T follicular helper cell (primary cell): ENCODE measurements around the gene CCL22.
"Not testable (repeated sequence)": the region's sequence is repeated elsewhere in the genome, so short reads cannot be mapped to it uniquely, and the experiment has no call there.

Experiments
- DNase-seq: peaks from one replicate; pipeline ENCODE4 v3.0.0-alpha.2; 2020; ENCODE audit warnings: low read depth

CCL22 gene

DNA sequence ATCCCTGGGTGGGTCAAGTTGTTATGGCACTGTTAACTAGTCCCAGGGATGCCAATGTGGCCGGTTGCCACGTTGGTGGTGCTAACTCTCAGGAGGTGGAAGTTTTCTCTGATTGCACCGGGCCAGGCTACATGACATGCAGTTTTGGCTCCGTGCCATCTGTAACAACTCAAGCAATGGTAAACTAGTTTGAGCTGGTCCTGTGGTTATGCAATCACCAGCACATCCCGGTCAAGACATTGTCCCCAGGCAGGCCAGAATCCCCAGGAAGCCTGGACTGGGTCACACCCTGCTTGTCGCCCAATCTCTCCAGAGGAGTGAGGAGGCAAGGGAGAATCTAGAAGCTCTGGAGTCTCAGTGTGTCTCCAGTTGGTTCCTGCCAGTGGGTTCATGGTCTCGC, 35.9 kb downstream of the CCL22 start:
- DNase-seq: no peak

DNA sequence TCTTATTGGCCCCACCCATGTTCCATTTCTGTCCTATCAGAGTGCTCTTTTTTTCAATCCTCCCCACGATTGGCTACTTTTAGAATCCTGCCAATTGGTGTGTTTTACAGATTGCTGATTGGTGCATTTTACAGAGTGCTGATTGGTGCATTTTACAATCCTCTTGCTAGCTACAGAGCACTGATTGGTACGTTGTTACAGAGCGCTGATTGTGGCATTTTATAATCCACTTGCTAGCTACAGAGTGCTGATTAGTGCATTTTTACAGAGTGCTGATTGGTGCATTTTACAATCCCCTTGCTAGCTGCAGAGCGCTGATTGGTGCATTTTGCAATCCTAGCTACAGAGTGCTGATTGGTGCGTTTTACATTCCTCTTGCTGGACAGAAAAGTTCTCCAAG, 36.4 kb downstream of the CCL22 start:
- no peak for DNase-seq

DNA sequence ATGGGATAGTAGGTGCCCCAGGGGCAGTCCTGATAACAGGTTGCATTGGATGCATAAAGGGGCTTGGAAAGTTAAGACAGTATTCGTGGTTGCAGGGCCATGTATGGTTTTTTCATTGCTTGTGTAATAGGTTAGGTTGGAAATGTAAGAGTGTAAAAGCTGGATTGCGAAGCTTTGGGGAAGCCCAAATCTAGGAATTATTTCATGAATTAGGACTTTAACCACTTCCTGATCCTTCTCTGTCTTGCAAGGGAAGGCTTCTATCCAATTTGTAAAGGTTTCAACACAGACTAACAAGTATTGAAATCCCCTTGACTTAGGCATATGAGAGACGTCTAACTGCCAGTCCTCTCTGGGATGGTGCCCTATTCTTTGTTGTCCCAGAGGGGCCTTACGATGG, 38.2 kb downstream of the CCL22 start:
- no peak for DNase-seq

DNA sequence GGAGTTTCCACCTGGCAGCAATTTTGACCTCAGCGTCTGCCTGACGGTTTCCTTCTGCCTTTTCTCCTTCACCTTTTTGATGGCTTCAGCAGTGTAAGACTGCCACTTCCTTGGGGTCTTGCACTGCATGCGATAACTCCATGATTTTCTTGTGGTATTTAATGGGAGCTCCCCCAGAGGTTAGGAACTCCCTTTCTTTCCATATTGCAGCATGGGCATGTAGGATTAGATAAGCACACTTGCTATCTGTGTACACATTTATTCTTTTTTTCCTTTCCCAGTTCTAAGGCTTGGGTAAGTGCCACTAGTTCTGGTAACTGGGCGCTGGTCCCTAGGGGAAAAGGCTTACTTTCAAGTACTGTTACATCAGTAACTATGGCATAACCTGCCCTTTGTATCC, 38.9 kb downstream of the CCL22 start:
- not testable (repeated sequence) for DNase-seq

DNA sequence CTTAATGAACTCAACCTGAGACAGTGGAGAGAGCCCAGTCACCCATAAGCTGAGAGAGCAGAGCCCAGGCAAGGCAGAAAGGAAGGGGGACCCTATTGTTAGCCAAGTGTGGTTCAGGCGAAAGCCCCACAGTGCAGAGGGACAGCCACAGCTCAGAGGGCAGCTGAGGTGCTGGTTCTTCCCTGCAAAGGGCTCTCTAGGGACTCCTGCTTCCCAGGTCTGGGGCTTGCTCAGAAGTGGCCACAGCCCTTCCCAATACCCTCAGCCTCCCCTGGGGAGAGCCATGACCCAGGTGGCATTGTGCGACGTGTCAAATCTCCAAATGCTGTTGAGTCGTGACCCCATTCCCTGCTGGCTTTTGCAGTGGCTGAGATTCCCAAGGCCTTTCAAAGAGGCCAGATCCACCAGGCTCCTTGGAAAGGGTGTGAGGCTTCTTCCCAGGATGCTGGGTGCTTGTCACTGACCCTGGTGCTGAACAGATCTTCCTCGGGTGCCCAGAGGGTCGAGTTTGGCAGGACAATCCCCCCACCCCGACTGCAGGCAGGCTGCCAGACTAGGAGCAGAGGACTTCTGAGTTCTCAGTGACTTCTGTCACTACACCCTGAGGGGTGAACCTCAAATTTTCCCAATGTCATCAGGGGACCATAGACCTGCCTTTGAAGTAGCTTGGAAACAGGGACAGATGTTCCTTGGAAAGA, 43.5 kb downstream of the CCL22 start:
- no peak for DNase-seq

DNA sequence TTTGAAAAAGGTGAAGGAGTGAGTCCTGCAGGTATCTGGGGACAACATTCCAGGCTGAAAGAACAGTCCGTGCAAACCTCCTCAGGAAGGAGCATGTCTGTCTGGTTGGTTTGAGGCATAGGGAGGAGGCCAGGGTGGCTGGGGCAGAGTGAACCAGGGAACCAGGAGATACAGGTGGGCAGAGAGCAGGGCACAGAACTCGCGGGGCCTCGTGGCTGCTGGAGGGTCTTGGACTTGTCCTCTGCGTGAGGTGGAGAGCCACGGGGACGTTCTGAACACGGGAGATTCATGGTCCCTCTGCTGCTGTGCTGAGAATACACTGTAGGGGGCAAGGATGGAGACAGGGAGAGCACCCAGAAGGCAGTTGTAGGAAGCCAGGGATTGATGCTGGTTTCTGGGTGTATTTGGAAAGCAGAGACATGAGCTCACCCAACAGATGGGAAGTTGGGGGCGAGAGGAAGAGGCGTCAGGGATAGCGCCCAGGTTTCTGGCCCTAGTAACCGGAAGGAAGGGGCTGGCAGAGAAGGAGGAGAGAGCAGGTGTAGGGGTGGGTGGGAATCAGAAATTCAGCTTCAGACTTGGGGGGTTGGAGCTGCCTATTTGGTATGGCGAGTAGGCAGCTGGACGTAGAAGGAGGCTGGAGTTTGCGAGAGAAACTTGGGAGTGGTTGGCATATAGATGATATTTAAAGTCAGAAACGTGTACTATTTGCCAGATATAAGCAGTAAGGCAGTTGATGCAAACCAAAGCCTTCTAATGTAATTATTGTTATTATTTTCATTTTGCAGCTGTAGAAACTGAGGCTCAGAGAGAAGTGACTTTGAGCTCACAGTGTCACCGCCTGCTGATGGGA, 45.6 kb downstream of the CCL22 start, which contains the start of gene CCL17:
Gene CCL17 (plus strand): TSS at position 803 of the 853 bp plus-strand sequence. CDS start 9,166 bp downstream, outside the sequence.
- no peak for DNase-seq

- no peak for DNase-seq
Observed at GRCh38 chr16:57405097-57405496, 46.5 kb downstream of the CCL22 start.

- DNase-seq: no peak
Observed at GRCh38 chr16:57406881-57407280, 48.3 kb downstream of the CCL22 start.

DNA sequence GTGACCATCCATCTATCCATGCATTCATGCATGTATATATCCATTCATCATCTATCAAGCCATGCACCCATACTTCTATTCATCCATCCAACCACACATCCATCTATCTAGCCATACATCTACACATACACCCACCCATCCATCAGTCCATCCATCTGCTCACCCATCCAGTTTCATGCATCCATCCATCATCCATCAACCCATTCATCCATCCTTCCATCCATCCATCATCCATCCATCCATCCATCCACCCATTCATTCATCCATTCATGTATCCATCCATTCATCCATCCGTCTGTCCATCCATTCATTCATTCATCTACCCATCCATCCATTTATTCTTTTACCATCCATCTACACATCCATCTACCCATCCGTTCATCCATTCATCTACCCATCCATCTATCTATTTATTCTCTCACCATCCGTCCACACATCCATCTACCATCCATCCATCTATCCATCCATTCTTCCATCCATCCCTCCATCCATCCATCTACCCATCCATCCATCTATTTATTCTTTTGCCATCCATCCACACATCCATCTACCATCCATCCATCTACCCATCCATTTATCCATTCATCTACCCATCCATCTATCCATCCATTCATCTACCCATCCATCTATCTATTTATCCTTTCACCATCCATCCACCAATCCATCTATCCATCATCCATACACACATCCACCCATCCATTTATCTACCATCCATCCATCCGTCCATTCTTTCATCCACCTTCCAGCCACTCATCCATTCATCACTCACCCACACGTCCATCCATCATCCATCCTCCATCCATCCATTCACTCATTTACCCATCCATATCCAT, 49.2 kb downstream of the CCL22 start:
- DNase-seq: no peak

DNA sequence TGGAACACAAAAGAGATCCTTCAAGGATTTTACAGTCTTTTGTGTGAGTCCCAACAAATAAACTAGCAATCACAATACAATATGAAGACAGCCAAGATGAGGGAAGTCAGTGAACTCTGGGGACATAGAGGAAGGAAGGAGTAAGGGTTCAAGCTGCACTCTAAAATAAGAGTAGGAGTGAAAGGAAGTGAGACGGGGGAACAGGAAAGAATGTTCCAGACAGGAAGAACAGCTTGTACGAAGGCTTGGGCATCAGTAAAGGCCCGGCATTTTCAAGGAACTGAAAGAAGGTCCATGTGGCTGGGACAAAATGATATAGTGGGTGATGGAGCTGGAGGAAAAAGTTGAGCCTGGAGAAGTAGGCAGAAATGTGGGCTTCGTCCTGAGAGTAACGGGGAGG, 50.5 kb downstream of the CCL22 start:
- no peak for DNase-seq

- DNase-seq: no peak
Observed at GRCh38 chr16:57409870-57410587, 51.4 kb downstream of the CCL22 start.

GRCh38 chr16:57411362-57411976, 52.9 kb downstream of the CCL22 start:
- no peak for DNase-seq

GRCh38 chr16:57412584-57412983, 54.0 kb downstream of the CCL22 start:
- DNase-seq: no peak

- DNase-seq: no peak
Observed at GRCh38 chr16:57413301-57413730, 54.7 kb downstream of the CCL22 start.

DNA sequence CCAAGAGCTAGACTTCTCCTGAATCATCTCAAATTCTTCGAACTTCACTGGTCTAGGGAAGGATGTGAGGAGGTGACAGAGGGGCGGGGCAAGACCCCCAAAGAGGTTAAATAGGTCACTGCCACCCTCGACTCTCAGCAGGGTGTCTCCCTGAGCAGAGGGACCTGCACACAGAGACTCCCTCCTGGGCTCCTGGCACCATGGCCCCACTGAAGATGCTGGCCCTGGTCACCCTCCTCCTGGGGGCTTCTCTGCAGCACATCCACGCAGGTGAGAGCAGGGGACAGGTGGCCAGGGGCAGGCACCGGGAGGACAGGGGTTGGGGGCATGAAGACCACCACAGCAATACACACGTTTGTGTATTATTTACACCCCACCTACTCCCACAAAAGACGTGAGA, 55.1 kb downstream of the CCL22 start:
- no peak for DNase-seq
